WTC11 (cell line): Measurements from ENCODE around the gene BICC1. TPM values are rescaled to one million over a fixed set of nuclear protein-coding genes. Genes with fewer than 3 reads are reported as not detected.

Experiments
- ATAC-seq: fragments of 200-7000 bp; cut with Tn5 transposase; 2 replicates; pipeline ENCODE4 v1.10.0; 2021; ENCODE audit warnings: mild to moderate bottlenecking, moderate library complexity
- CTCF ChIA-PET: fragments of 300-600 bp; sonication (Branson Sonifier 250); formaldehyde crosslinking; loops from one replicate; lab custom pipeline; 2021; ENCODE audit warnings: antibody characterized with exemption; lab: Charles Lee
- POLR2A ChIA-PET: fragments of 350-600 bp; sonication (Branson Sonifier 250); formaldehyde crosslinking; loops from one replicate; lab custom pipeline; 2021; ENCODE audit warnings: antibody characterized with exemption; lab: Charles Lee
- DNase-seq: peaks from one replicate; pipeline ENCODE4 v3.0.0; 2021; ENCODE audit warnings: low spot score
- H3K27ac Mint-ChIP-seq: 2 replicates; pipeline ENCODE4 v1.8.0; 2021; ENCODE audit warnings: mixed read lengths
- H3K27me3 Mint-ChIP-seq: 2 replicates; pipeline ENCODE4 v1.8.0; 2021; ENCODE audit warnings: low read depth, mild to moderate bottlenecking, moderate library complexity, mixed read lengths
- H3K36me3 Mint-ChIP-seq: 2 replicates; pipeline ENCODE4 v1.8.0; 2021; ENCODE audit warnings: mixed read lengths
- H3K4me1 Mint-ChIP-seq: 2 replicates; pipeline ENCODE4 v1.8.0; 2022; ENCODE audit warnings: mixed read lengths
- H3K4me3 Mint-ChIP-seq: 2 replicates; pipeline ENCODE4 v1.8.0; 2021; ENCODE audit warnings: mild to moderate bottlenecking, moderate library complexity, mixed read lengths
- H3K9me3 Mint-ChIP-seq: 2 replicates; pipeline ENCODE4 v1.8.0; 2021; ENCODE audit warnings: mixed read lengths
- E2F5 ChIP-seq: sonication (generic); formaldehyde crosslinking; IDR thresholded peaks from 2 replicates; pipeline ENCODE4 v1.8.1; 2022; ENCODE audit warnings: mild to moderate bottlenecking, moderate library complexity, missing genetic modification reagents
- FOXP1 ChIP-seq: sonication (generic); formaldehyde crosslinking; IDR thresholded peaks from 2 replicates; pipeline ENCODE4 v1.8.0; 2022; ENCODE audit warnings: missing genetic modification reagents, mild to moderate bottlenecking, moderate library complexity, borderline replicate concordance
- GABPB1 ChIP-seq: sonication (generic); formaldehyde crosslinking; IDR thresholded peaks from 2 replicates; pipeline ENCODE4 v1.8.1; 2023; ENCODE audit warnings: mild to moderate bottlenecking, missing genetic modification reagents
- GRHL2 ChIP-seq: fragments of 250-450 bp; sonication (Bioruptor Pico); IDR thresholded peaks from 2 replicates; pipeline ENCODE4 v1.8.0; 2022; ENCODE audit warnings: mild to moderate bottlenecking, moderate library complexity; ENCODE audit not compliant: insufficient replicate concordance, severe bottlenecking
- HMGXB4 ChIP-seq: sonication (generic); formaldehyde crosslinking; IDR thresholded peaks from 2 replicates; pipeline ENCODE4 v1.8.1; 2023; ENCODE audit warnings: mild to moderate bottlenecking, moderate library complexity, missing genetic modification reagents
- KAT7 ChIP-seq: sonication (generic); formaldehyde crosslinking; IDR thresholded peaks from 2 replicates; pipeline ENCODE4 v1.8.1; 2023; ENCODE audit warnings: missing genetic modification reagents, mild to moderate bottlenecking, borderline replicate concordance
- NFE2L1 ChIP-seq: sonication (generic); formaldehyde crosslinking; IDR thresholded peaks from 2 replicates; pipeline ENCODE4 v1.8.1; 2023; ENCODE audit warnings: missing genetic modification reagents
- NR1H2 ChIP-seq: sonication (generic); formaldehyde crosslinking; IDR thresholded peaks from 2 replicates; pipeline ENCODE4 v1.9.0; 2021; ENCODE audit warnings: mild to moderate bottlenecking, moderate library complexity, missing genetic modification reagents
- PREB ChIP-seq: sonication (generic); formaldehyde crosslinking; IDR thresholded peaks from 2 replicates; pipeline ENCODE4 v1.8.1; 2022; ENCODE audit warnings: mild to moderate bottlenecking, missing genetic modification reagents, moderate library complexity, borderline replicate concordance
- SOX15 ChIP-seq: fragments of 250-450 bp; sonication (Bioruptor Pico); IDR thresholded peaks from 2 replicates; pipeline ENCODE4 v1.9.0; 2021; ENCODE audit warnings: mild to moderate bottlenecking
- TEAD1 ChIP-seq: sonication (generic); formaldehyde crosslinking; IDR thresholded peaks from 2 replicates; pipeline ENCODE4 v1.8.0; 2022; ENCODE audit warnings: mild to moderate bottlenecking, missing genetic modification reagents
- TP53 ChIP-seq: sonication (generic); formaldehyde crosslinking; IDR thresholded peaks from 2 replicates; pipeline ENCODE4 v1.8.1; 2023; ENCODE audit warnings: mild to moderate bottlenecking, missing genetic modification reagents
- ZMAT4 ChIP-seq: fragments of 250-450 bp; sonication (Bioruptor Pico); IDR thresholded peaks from 2 replicates; pipeline ENCODE4 v1.9.0; 2021; ENCODE audit warnings: mild to moderate bottlenecking
- ZNF121 ChIP-seq: sonication (generic); formaldehyde crosslinking; IDR thresholded peaks from 2 replicates; pipeline ENCODE4 v1.8.0; 2023; ENCODE audit warnings: missing genetic modification reagents
- ZNF138 ChIP-seq: sonication (generic); formaldehyde crosslinking; conservative IDR thresholded peaks from 2 replicates; pipeline ENCODE4 v1.8.1; 2022; ENCODE audit warnings: mild to moderate bottlenecking, moderate library complexity, missing genetic modification reagents
- ZNF232 ChIP-seq: sonication (generic); formaldehyde crosslinking; IDR thresholded peaks from 2 replicates; pipeline ENCODE4 v1.8.0; 2022; ENCODE audit warnings: mild to moderate bottlenecking, missing genetic modification reagents
- ZNF263 ChIP-seq: sonication (generic); formaldehyde crosslinking; IDR thresholded peaks from 2 replicates; pipeline ENCODE4 v1.8.1; 2022; ENCODE audit warnings: low read depth, mild to moderate bottlenecking, moderate library complexity, missing genetic modification reagents
- ZNF396 ChIP-seq: fragments of 250-450 bp; sonication (Bioruptor Pico); IDR thresholded peaks from 2 replicates; pipeline ENCODE4 v1.8.0; 2021; ENCODE audit warnings: mild to moderate bottlenecking, moderate library complexity, borderline replicate concordance
- ZNF416 ChIP-seq: fragments of 250-450 bp; sonication (Bioruptor Pico); IDR thresholded peaks from 2 replicates; pipeline ENCODE4 v1.9.0; 2021; ENCODE audit warnings: mild to moderate bottlenecking, inconsistent platforms
- ZNF671 ChIP-seq: fragments of 250-450 bp; sonication (Bioruptor Pico); IDR thresholded peaks from 2 replicates; pipeline ENCODE4 v1.8.0; 2021; ENCODE audit warnings: mild to moderate bottlenecking
- total RNA-seq: library from RNA; stranded (reverse); gene quantifications from 3 replicates; pipeline ENCODE4 v1.2.3, GENCODE V29; 2021
- TF ChIP-seq, protein P1 (sequence below): sonication (generic); formaldehyde crosslinking; IDR thresholded peaks from 2 replicates; pipeline ENCODE4 v1.8.1; 2022; ENCODE audit warnings: low read depth, missing genetic modification reagents, borderline replicate concordance
- TF ChIP-seq, protein P2 (sequence below): sonication (generic); formaldehyde crosslinking; IDR thresholded peaks from 2 replicates; pipeline ENCODE4 v1.8.1; 2022; ENCODE audit warnings: missing genetic modification reagents, borderline replicate concordance
- TF ChIP-seq, protein P3 (sequence below): fragments of 250-450 bp; sonication (Bioruptor Pico); IDR thresholded peaks from 2 replicates; pipeline ENCODE4 v1.9.0; 2021; ENCODE audit warnings: mild to moderate bottlenecking

BICC1 gene
- total RNA-seq, 1 experiment from 2014 or later = 0.61 TPM

DNA sequence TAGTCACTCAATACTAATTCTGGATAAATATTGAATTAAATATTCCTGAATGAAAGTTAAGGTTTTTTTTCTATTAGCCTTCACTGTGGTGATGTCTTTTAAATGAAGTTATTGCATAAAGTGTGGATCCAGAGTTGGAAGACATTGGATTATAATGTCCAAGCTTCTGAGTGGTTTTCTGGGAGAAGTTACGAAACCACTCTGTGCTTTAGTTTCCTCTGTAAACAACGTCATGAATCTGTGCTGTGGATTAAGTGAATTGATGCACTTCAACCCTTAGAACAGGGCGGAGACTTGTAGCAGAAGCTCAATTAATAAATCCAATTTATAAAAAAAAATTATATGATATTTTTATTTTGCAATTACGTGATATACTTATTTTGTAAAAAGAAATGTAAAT is 271.7 kb downstream of the BICC1 start:
- Mint-ChIP-seq H3K27ac (no peak overlapping the region), H3K36me3 (no peaks in the 10 kb centered on the region), H3K4me1 (0 out of 2 replicates have a peak, but pooled peaks cover 2% of the 10 kb centered on the region), H3K9me3 (no peaks in the 10 kb centered on the region), H3K4me3 (no peak overlapping the region), H3K27me3 (no peaks in the 10 kb centered on the region)
- ChIA-PET POLR2A (no interaction called here), CTCF (no interaction called here)
- no peak for DNase-seq
- ATAC-seq = no peak
- TF ChIP-seq GRHL2 (CRISPR knock-in tag) (no peak), FOXP1 (CRISPR knock-in tag) (no peak), TEAD1 (CRISPR knock-in tag) (no peak), GABPB1 (CRISPR knock-in tag) (no peak)

DNA sequence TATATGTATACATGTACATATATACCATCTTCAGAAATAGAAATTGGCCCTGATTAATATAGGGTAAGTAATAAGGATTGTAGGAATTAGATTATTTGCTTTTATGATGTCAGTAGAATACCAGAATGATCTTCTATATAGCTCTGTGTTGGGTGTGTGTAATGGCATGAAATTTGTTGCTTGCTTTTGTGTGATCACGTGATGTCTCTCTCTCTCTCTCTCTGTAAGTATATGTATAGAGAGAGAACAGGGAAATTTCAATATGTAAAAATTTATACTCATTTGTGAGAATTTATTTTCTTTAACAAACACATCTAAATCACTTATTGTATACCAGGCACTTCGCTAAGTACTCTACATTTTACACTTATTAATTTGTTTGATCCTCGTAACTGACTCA is 272.7 kb downstream of the BICC1 start:
- Mint-ChIP-seq H3K27me3 (no peaks in the 10 kb centered on the region), H3K4me1 (0 out of 2 replicates have a peak, but pooled peaks cover 2% of the 10 kb centered on the region), H3K27ac (no peak overlapping the region), H3K9me3 (no peaks in the 10 kb centered on the region), H3K4me3 (no peak overlapping the region), H3K36me3 (no peaks in the 10 kb centered on the region)
- TF ChIP-seq ZNF263 (no peak), SOX15 (CRISPR knock-in tag) (no peak), ZNF232 (CRISPR knock-in tag) (no peak), KAT7 (CRISPR knock-in tag) (no peak), NR1H2 (CRISPR knock-in tag) (no peak)
- POLR2A ChIA-PET = no interaction called here
- CTCF ChIA-PET = no interaction called here
- ATAC-seq (no peak), DNase-seq (no peak)

DNA sequence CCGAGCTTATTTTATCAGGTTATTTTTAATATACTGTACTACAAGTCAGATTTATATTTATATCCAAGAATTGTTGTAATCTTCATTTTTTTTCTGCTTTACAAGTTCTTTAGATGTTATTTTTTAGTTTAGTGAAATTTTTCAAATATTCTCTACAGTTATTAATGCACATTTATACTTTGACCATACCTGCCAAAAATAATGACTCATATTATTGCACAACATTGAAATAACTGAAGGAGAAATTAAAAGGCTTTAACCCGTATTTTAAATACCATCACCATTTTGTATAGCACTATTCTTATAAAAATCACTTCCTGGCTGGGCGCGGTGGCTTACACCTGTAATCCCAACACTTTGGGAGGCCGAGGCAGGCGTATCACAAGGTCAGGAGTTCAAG is 278.5 kb downstream of the BICC1 start:
- CTCF ChIA-PET = no interaction called here
- ATAC-seq = no peak
- Mint-ChIP-seq H3K4me1 (0 out of 2 replicates have a peak, but pooled peaks cover 2% of the 10 kb centered on the region), H3K9me3 (no peaks in the 10 kb centered on the region), H3K36me3 (no peaks in the 10 kb centered on the region), H3K27ac (no peak overlapping the region), H3K27me3 (no peaks in the 10 kb centered on the region), H3K4me3 (no peak overlapping the region)
- POLR2A ChIA-PET = no interaction called here
- DNase-seq = no peak
- TF ChIP-seq, protein P1, sequence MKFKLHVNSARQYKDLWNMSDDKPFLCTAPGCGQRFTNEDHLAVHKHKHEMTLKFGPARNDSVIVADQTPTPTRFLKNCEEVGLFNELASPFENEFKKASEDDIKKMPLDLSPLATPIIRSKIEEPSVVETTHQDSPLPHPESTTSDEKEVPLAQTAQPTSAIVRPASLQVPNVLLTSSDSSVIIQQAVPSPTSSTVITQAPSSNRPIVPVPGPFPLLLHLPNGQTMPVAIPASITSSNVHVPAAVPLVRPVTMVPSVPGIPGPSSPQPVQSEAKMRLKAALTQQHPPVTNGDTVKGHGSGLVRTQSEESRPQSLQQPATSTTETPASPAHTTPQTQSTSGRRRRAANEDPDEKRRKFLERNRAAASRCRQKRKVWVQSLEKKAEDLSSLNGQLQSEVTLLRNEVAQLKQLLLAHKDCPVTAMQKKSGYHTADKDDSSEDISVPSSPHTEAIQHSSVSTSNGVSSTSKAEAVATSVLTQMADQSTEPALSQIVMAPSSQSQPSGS (CRISPR knock-in tag) = no peak
- TF ChIP-seq GABPB1 (CRISPR knock-in tag) = no peak
- no peak for TF ChIP-seq ZNF138 (CRISPR knock-in tag)
- TF ChIP-seq, protein P2, sequence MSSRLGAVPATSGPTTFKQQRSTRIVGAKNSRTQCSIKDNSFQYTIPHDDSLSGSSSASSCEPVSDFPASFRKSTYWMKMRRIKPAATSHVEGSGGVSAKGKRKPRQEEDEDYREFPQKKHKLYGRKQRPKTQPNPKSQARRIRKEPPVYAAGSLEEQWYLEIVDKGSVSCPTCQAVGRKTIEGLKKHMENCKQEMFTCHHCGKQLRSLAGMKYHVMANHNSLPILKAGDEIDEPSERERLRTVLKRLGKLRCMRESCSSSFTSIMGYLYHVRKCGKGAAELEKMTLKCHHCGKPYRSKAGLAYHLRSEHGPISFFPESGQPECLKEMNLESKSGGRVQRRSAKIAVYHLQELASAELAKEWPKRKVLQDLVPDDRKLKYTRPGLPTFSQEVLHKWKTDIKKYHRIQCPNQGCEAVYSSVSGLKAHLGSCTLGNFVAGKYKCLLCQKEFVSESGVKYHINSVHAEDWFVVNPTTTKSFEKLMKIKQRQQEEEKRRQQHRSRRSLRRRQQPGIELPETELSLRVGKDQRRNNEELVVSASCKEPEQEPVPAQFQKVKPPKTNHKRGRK = no peak
- TF ChIP-seq E2F5 (CRISPR knock-in tag) = no peak
- no peak for TF ChIP-seq ZNF396 (CRISPR knock-in tag)
- no peak for TF ChIP-seq HMGXB4 (CRISPR knock-in tag)
- TF ChIP-seq ZMAT4 (CRISPR knock-in tag) = no peak
- TF ChIP-seq ZNF671 = no peak
- TF ChIP-seq ZNF121 (CRISPR knock-in tag) = no peak
- TF ChIP-seq PREB (CRISPR knock-in tag) = no peak
- TF ChIP-seq ZNF416 (CRISPR knock-in tag) = no peak
- TF ChIP-seq, protein P3, sequence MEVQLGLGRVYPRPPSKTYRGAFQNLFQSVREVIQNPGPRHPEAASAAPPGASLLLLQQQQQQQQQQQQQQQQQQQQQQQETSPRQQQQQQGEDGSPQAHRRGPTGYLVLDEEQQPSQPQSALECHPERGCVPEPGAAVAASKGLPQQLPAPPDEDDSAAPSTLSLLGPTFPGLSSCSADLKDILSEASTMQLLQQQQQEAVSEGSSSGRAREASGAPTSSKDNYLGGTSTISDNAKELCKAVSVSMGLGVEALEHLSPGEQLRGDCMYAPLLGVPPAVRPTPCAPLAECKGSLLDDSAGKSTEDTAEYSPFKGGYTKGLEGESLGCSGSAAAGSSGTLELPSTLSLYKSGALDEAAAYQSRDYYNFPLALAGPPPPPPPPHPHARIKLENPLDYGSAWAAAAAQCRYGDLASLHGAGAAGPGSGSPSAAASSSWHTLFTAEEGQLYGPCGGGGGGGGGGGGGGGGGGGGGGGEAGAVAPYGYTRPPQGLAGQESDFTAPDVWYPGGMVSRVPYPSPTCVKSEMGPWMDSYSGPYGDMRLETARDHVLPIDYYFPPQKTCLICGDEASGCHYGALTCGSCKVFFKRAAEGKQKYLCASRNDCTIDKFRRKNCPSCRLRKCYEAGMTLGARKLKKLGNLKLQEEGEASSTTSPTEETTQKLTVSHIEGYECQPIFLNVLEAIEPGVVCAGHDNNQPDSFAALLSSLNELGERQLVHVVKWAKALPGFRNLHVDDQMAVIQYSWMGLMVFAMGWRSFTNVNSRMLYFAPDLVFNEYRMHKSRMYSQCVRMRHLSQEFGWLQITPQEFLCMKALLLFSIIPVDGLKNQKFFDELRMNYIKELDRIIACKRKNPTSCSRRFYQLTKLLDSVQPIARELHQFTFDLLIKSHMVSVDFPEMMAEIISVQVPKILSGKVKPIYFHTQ (CRISPR knock-in tag) = no peak
- no peak for TF ChIP-seq NFE2L1 (CRISPR knock-in tag)
- no peak for TF ChIP-seq TP53 (CRISPR knock-in tag)
